COR-L47 (cell line): Measurements from ENCODE around the gene B3GNT4.
"Not testable (repeated sequence)": the region's sequence is repeated elsewhere in the genome, so short reads cannot be mapped to it uniquely, and the experiment has no call there.

ENCODE experiments used
- DNase-seq: peaks from one replicate; lab custom pipeline; 2025; lab: John Stamatoyannopoulos, UW

The B3GNT4 gene

GRCh38 chr12:122216445-122216844 is 12.9 kb downstream of the B3GNT4 start:
- no peak for DNase-seq

GRCh38 chr12:122225683-122226365 is 22.3 kb downstream of the B3GNT4 start, which contains the start of gene DIABLO:
DIABLO (minus strand) TSS chr12:122226052; CDS start chr12:122226014, 38 bp downstream.
- DNase-seq: peak; percentile 99

- no peak for DNase-seq
Observed at GRCh38 chr12:122226366-122227125, 23.0 kb downstream of the B3GNT4 start.

DNA sequence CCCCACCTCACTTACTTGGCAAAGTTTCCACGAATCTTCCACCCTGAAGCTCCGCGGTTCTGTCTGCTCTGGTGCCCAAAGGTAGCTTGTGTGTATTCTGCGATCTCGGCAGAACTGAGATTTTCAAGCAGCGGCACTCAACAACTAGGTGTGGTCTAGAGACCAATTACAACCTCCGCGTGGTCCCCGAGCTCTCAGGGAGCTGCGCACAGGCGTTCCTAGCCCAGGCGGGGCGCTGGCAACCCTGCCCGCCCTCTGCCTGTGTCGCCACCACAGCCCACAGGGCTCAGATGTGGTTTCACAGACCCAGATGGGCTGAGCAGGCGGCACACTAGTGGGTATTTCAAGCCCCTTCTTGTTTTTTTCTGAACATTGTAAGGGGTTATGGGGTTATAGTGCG is 23.8 kb downstream of the B3GNT4 start:
- no peak for DNase-seq

DNA sequence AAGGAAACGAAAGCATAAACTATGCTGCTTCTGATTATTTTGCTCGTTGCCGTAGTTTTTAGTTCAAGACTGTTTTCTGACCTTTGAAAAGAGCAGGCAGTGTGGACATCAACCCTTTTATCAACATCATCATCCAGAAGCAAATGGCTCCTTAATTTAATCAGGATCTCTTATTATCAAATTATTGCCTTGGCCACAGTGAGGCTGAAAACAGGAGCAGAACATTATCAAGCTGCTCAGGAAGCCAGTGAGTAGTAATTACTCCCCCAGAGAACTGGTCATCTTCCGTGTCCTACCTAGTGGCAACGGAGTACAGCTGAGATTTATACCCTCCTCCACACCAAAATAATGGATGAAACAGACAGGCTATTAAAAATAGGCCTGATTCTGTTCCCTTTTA is 24.6 kb downstream of the B3GNT4 start:
- no peak for DNase-seq

DNA sequence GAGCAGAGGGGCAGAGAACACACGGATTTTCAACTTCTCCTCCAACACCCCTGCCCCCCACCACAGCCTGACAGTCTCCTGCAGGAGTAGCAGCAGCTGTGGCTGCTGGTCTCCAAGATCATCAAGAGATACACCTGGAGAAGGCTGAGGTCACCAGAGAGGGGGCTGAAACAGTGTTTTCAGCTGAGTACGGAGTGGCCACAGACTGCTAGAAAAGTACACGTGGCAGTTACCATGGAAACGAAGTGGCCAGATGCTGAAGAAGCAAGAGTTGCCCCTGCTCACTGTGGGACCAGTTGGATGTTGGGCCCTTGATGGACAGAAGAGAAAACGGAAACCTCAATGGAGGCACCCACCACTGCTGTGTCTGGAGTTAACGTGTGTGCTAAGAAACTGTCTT is 27.3 kb downstream of the B3GNT4 start:
- DNase-seq: no peak

- no peak for DNase-seq
Observed at GRCh38 chr12:122232691-122233090, 29.2 kb downstream of the B3GNT4 start.

GRCh38 chr12:122235741-122236140 is 32.2 kb downstream of the B3GNT4 start:
- no peak for DNase-seq

DNA sequence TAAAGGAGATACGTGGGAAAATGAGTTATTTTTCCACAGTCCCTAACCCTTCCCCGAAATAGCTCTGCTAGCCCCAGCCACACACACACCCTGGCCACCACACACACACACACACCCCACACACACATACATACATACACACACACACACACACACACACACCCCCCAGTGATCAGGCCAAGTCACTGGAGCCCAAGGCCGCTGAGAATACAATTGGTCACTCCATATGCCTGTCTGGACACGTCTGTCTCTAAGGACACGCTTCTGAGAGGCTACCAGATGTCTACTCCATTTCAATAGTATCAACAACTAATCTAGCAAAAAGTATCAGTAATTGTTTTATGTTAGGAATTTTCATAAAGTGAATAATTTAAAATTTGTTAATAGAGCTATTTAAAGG is 35.4 kb downstream of the B3GNT4 start:
- no peak for DNase-seq

DNA sequence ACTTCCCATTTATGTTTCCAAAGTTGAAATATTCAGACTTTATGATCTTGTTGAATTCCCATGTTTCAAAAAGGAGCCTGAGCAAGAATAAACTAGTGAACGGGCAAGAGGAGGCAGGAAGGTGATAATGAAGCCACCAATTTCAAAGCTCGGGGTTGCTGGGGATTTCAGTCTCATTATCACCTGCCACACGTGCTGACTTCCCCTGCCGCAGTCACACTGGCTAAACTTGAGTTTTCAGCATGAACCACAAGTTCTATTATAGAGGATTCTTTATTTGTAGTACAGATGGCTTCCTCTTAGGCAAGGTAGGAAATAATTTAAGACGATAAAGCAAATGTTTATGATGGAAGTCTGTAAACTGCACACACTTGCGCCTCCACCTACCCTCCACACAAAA is 40.5 kb downstream of the B3GNT4 start:
- DNase-seq: no peak

DNA sequence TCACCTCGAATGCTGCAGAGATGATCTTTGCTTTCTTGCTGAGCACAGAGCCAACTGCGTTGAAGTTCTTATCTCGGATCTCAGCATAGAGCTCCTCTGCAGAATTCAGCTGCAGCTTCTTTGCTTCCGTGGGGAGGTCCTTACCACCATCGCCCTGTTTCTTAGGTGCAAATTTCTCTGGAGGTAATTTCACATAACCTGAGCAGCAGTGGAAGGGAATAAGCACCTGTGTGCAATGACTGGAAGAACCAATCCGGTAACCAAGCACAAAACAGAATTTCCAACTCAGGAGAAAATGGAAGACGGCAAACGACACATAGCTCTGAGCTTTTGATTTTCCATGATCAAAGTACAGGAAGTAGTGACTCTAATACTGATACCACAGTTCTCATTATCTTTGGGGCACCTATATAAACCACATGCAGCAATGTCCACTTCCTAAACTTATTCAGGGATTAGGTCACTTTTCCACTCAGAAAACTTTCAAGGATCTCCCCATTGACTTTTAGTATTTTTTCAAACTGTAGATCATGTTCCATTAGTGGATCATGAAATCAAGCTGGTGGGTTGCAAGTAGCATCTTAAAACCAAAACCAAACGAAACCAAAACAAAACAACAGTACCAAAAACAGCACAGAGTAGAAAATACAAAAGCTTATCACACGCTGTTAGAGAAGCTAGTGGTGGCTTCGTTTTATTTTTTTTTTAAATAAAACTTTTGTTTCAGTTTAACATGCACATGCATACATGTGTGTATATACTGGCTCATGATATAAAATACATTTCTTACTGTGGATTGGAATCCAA is 41.3 kb downstream of the B3GNT4 start:
- DNase-seq: no peak

DNA sequence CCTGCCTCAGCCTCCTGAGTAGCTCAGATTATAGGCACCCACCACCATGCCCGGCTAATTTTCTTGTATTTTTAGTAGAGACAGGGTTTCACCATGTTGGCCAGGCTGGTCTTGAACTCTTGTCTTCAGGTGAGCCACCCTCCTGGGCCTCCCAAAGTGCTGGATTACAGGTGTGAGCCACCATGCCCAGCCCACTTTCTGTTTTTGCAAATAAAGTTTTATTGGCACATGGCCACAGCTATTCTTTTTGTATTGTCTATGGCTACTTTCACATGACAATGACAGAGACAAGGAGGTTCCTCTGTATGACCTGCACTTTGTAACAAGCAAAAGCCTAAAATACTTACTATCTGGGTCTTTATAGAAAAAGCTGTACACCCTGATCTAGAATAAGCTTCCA is 42.0 kb downstream of the B3GNT4 start:
- no peak for DNase-seq

DNA sequence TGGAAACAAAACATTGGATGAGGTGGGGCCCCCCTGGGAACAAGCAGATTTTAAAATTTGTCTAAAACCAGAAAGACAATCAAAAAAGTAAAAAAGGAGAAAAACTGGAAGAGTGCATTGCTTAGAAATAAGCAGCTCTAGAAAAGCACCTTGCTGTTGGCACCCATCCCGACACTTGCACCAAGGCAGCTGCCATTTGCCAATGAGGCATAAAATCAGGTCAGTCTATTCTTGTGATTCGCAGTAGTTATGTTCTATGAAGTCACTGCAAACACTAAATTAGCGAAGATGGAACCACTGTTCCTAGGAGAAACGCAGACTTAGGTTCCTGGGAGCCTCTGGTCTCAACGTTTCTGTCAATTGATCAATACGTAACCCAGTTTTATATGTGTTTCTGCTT is 46.5 kb downstream of the B3GNT4 start:
- no peak for DNase-seq

GRCh38 chr12:122250536-122250935 is 47.0 kb downstream of the B3GNT4 start:
- DNase-seq: no peak

- DNase-seq: not testable (repeated sequence)
Observed at GRCh38 chr12:122258462-122258861, 55.0 kb downstream of the B3GNT4 start.
